Measurements from ENCODE around the gene EPGN. TPM values are rescaled to one million over a fixed set of nuclear protein-coding genes. Genes with fewer than 3 reads are reported as not detected.

Gene EPGN
- total RNA-seq, 1 donor from 2014 or later = 0.54 TPM

GRCh38 chr4:74361671-74362070 lies 53.4 kb downstream of the EPGN start:
- H3K36me3 Mint-ChIP-seq (ENCODE audit: low read depth, unreplicated experiment) = no peaks in the 10 kb centered on the region
- Histone ChIP-seq H3K9ac (ENCODE audit: low read length) (no peak overlapping the region), H3K27ac (ENCODE audit: low read depth, low read length) (no peak overlapping the region)

DNA sequence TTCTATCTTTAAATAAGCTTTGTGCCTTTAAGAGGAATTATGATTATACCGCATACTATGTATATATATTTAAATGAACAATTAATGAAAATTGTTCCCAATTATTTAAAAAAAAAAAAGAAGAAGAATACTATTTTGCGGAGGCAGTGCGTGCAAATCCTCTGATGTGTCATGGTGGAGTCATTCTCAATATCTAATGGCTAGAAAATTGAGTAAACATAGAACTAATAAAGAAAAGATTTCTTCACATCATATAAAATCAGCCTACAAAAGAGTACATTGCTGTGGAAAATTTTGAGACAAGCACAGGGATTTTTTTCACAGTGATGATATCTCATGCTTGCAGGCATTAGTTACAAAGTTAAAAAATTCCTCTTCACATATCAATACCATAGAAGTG lies 54.1 kb downstream of the EPGN start:
- Histone ChIP-seq H3K27ac (ENCODE audit: low read depth, low read length) (no peak overlapping the region), H2AFZ (ENCODE audit: low read depth, low read length) (no peak overlapping the region), H3K4me3 (ENCODE audit: insufficient read depth, low read depth, low read length) (no peak overlapping the region), H3K4me1 (ENCODE audit: insufficient read depth, low read length) (peaks cover 11% of the 10 kb centered on the region), H4K20me1 (ENCODE audit: insufficient read depth, low read length) (no peaks in the 10 kb centered on the region), H3K9me3 (ENCODE audit: insufficient read depth, low read depth, low read length) (no peaks in the 10 kb centered on the region), H3K79me2 (ENCODE audit: insufficient read depth, low read length) (no peaks in the 10 kb centered on the region), H3K36me3 (ENCODE audit: insufficient read depth, low read length) (no peaks in the 10 kb centered on the region), H3K27me3 (ENCODE audit: insufficient read depth, low read length) (no peaks in the 10 kb centered on the region), H3K4me2 (ENCODE audit: low read length) (no peak overlapping the region), H3K9ac (ENCODE audit: low read length) (no peak overlapping the region)
- no peaks in the 10 kb centered on the region for H3K36me3 Mint-ChIP-seq (ENCODE audit: low read depth, unreplicated experiment)
- no peaks in the 10 kb centered on the region for H3K9me3 Mint-ChIP-seq (ENCODE audit: unreplicated experiment)
- no peak for DNase-seq (ENCODE audit: low read depth)
- no peak overlapping the region for H3K27ac Mint-ChIP-seq (ENCODE audit: unreplicated experiment)
- no peaks in the 10 kb centered on the region for H3K27me3 Mint-ChIP-seq (ENCODE audit: low read depth, unreplicated experiment)
- TF ChIP-seq CTCF (IDR thresholded peaks at IDR 0.05; ENCODE audit: insufficient read depth, low read depth, low read length) (no peak), EZH2 (IDR thresholded peaks at IDR 0.05; ENCODE audit: insufficient read depth, low read length) (no peak)
- no peaks in the 10 kb centered on the region for H3K4me1 Mint-ChIP-seq (ENCODE audit: low read depth, unreplicated experiment)
- FAIRE-seq = no peak
- no peak overlapping the region for H3K4me3 Mint-ChIP-seq (ENCODE audit: unreplicated experiment)

More at GRCh38 chr4:74361671-74362070, 53.4 kb downstream of the EPGN start:
- H3K79me2 ChIP-seq (ENCODE audit: insufficient read depth, low read length) = no peaks in the 10 kb centered on the region
- Mint-ChIP-seq H3K4me1 (ENCODE audit: low read depth, unreplicated experiment) (no peaks in the 10 kb centered on the region), H3K9me3 (ENCODE audit: unreplicated experiment) (no peaks in the 10 kb centered on the region), H3K27me3 (ENCODE audit: low read depth, unreplicated experiment) (no peaks in the 10 kb centered on the region), H3K4me3 (ENCODE audit: unreplicated experiment) (no peak overlapping the region), H3K27ac (ENCODE audit: unreplicated experiment) (no peak overlapping the region)
- H3K4me1 ChIP-seq (ENCODE audit: insufficient read depth, low read length) = peaks cover 11% of the 10 kb centered on the region
- no peaks in the 10 kb centered on the region for H3K27me3 ChIP-seq (ENCODE audit: insufficient read depth, low read length)
- no peak for DNase-seq (ENCODE audit: low read depth)
- FAIRE-seq = no peak
- no peak overlapping the region for H3K4me3 ChIP-seq (ENCODE audit: insufficient read depth, low read depth, low read length)
- no peaks in the 10 kb centered on the region for H4K20me1 ChIP-seq (ENCODE audit: insufficient read depth, low read length)
- H3K36me3 ChIP-seq (ENCODE audit: insufficient read depth, low read length) = no peaks in the 10 kb centered on the region
- H3K9me3 ChIP-seq (ENCODE audit: insufficient read depth, low read depth, low read length) = no peaks in the 10 kb centered on the region
- no peak for TF ChIP-seq CTCF (IDR thresholded peaks at IDR 0.05; ENCODE audit: insufficient read depth, low read depth, low read length)
- no peak for TF ChIP-seq EZH2 (IDR thresholded peaks at IDR 0.05; ENCODE audit: insufficient read depth, low read length)
- no peak overlapping the region for H2AFZ ChIP-seq (ENCODE audit: low read depth, low read length)
- H3K4me2 ChIP-seq (ENCODE audit: low read length) = no peak overlapping the region

DNA sequence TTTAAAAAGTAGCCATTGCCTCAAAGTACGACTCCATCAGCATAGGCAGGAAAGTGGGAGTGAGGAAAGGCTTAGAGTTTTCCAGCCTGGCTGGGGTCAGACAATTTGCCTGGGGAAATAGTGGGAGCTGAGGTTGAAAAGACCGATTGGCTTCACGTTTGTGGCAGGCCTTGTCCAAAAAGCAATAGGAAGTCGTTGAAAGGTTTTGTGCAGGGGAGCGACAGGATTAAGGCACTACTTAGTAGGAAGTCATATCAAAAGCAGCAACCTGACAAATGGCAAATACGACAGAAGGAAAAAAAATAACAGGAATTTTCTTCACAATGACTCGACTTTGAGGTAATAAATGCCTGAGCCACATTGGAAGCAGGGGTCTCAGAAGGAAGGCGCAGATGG lies 56.0 kb downstream of the EPGN start:
- no peaks in the 10 kb centered on the region for H3K9me3 ChIP-seq (ENCODE audit: insufficient read depth, low read depth, low read length)
- H3K4me3 ChIP-seq (ENCODE audit: insufficient read depth, low read depth, low read length) = peak overlapping the region; percentile 58
- H4K20me1 ChIP-seq (ENCODE audit: insufficient read depth, low read length) = no peaks in the 10 kb centered on the region
- peak overlapping the region; percentile 75 for H2AFZ ChIP-seq (ENCODE audit: low read depth, low read length)
- TF ChIP-seq CTCF (IDR thresholded peaks at IDR 0.05; ENCODE audit: insufficient read depth, low read depth, low read length) = no peak
- no peak for TF ChIP-seq EZH2 (IDR thresholded peaks at IDR 0.05; ENCODE audit: insufficient read depth, low read length)
- Mint-ChIP-seq H3K4me3 (ENCODE audit: unreplicated experiment) (peak overlapping the region; percentile 76), H3K4me1 (ENCODE audit: low read depth, unreplicated experiment) (no peaks in the 10 kb centered on the region), H3K36me3 (ENCODE audit: low read depth, unreplicated experiment) (no peaks in the 10 kb centered on the region), H3K27me3 (ENCODE audit: low read depth, unreplicated experiment) (no peaks in the 10 kb centered on the region), H3K27ac (ENCODE audit: unreplicated experiment) (no peak overlapping the region), H3K9me3 (ENCODE audit: unreplicated experiment) (no peaks in the 10 kb centered on the region)
- H3K4me1 ChIP-seq (ENCODE audit: insufficient read depth, low read length) = peaks cover 11% of the 10 kb centered on the region
- peak overlapping the region; percentile 91 for H3K4me2 ChIP-seq (ENCODE audit: low read length)
- FAIRE-seq = no peak
- H3K9ac ChIP-seq (ENCODE audit: low read length) = peak overlapping the region; percentile 70
- no peaks in the 10 kb centered on the region for H3K27me3 ChIP-seq (ENCODE audit: insufficient read depth, low read length)
- H3K79me2 ChIP-seq (ENCODE audit: insufficient read depth, low read length) = no peaks in the 10 kb centered on the region
- DNase-seq (ENCODE audit: low read depth) = no peak
- H3K27ac ChIP-seq (ENCODE audit: low read depth, low read length) = peak overlapping the region; percentile 25
- H3K36me3 ChIP-seq (ENCODE audit: insufficient read depth, low read length) = no peaks in the 10 kb centered on the region

Data from astrocyte (in vitro differentiated cells and primary cell).